ENCODE measurements around the gene TTC28.
"Not testable (repeated sequence)": the region's sequence is repeated elsewhere in the genome, so short reads cannot be mapped to it uniquely, and the experiment has no call there.

Gene TTC28

GRCh38 chr22:28204382-28204781, 475.3 kb downstream of the TTC28 start:
- in situ Hi-C loops (cut with MboI; ENCODE audit: low sequenced_read_pairs) = no loop called here

GRCh38 chr22:28203286-28203685, 476.4 kb downstream of the TTC28 start:
- in situ Hi-C loops (cut with MboI; ENCODE audit: low sequenced_read_pairs) = no loop called here

GRCh38 chr22:28198692-28199091, 480.9 kb downstream of the TTC28 start:
- in situ Hi-C loops (cut with MboI; ENCODE audit: low sequenced_read_pairs) = no loop called here

GRCh38 chr22:28191571-28191970, 488.1 kb downstream of the TTC28 start:
- in situ Hi-C loops (cut with MboI; ENCODE audit: low sequenced_read_pairs) = not testable (repeated sequence)

- in situ Hi-C loops (cut with MboI; ENCODE audit: low sequenced_read_pairs) = no loop called here
These were observed 491.3 kb downstream of the TTC28 start for GRCh38 chr22:28188178-28188879.

- in situ Hi-C loops (cut with MboI; ENCODE audit: low sequenced_read_pairs) = no loop called here
These were observed 492.0 kb downstream of the TTC28 start for GRCh38 chr22:28187612-28188011.

GRCh38 chr22:28186641-28187040, 493.0 kb downstream of the TTC28 start:
- in situ Hi-C loops (cut with MboI; ENCODE audit: low sequenced_read_pairs) = no loop called here

- in situ Hi-C loops (cut with MboI; ENCODE audit: low sequenced_read_pairs) = no loop called here
These were observed 494.5 kb downstream of the TTC28 start for GRCh38 chr22:28185130-28185529.

GRCh38 chr22:28183078-28183860, 496.4 kb downstream of the TTC28 start:
- in situ Hi-C loops (cut with MboI; ENCODE audit: low sequenced_read_pairs) = no loop called here

GRCh38 chr22:28180804-28181731, 498.6 kb downstream of the TTC28 start:
- in situ Hi-C loops (cut with MboI; ENCODE audit: low sequenced_read_pairs) = no loop called here

GRCh38 chr22:28179392-28179791, 500.2 kb downstream of the TTC28 start:
- in situ Hi-C loops (cut with MboI; ENCODE audit: low sequenced_read_pairs) = no loop called here

- in situ Hi-C loops (cut with MboI; ENCODE audit: low sequenced_read_pairs) = no loop called here
These were observed 503.7 kb downstream of the TTC28 start for GRCh38 chr22:28175730-28176492.

GRCh38 chr22:28174509-28174908, 505.1 kb downstream of the TTC28 start:
- in situ Hi-C loops (cut with MboI; ENCODE audit: low sequenced_read_pairs) = no loop called here

- in situ Hi-C loops (cut with MboI; ENCODE audit: low sequenced_read_pairs) = no loop called here
These were observed 506.6 kb downstream of the TTC28 start for GRCh38 chr22:28172892-28173670.

GRCh38 chr22:28171712-28172111, 507.9 kb downstream of the TTC28 start:
- in situ Hi-C loops (cut with MboI; ENCODE audit: low sequenced_read_pairs) = no loop called here

- in situ Hi-C loops (cut with MboI; ENCODE audit: low sequenced_read_pairs) = no loop called here
These were observed 508.5 kb downstream of the TTC28 start for GRCh38 chr22:28171115-28171514.

- in situ Hi-C loops (cut with MboI; ENCODE audit: low sequenced_read_pairs) = not testable (repeated sequence)
These were observed 510.3 kb downstream of the TTC28 start for GRCh38 chr22:28169314-28169713.

GRCh38 chr22:28155808-28156207, 523.8 kb downstream of the TTC28 start:
- in situ Hi-C loops (cut with MboI; ENCODE audit: low sequenced_read_pairs) = no loop called here

GRCh38 chr22:28154861-28155260, 524.8 kb downstream of the TTC28 start:
- in situ Hi-C loops (cut with MboI; ENCODE audit: low sequenced_read_pairs) = no loop called here
